Astrocyte of the spinal cord (primary cell): ENCODE measurements around the gene SRL.

ENCODE experiments used
- DNase-seq: peaks from one replicate; pipeline ENCODE4 v3.0.0; 2011; ENCODE audit warnings: low read depth, low spot score
- H3K4me3 ChIP-seq: 2 replicates; pipeline ENCODE4 v1.5.1; 2011; ENCODE audit warnings: low read depth, mild to moderate bottlenecking, low read length, moderate library complexity
- in situ Hi-C: cut with HindIII; loops from 2 replicates; pipeline ENCODE4 v1.10.0; 2017; ENCODE audit warnings: low sequenced_read_pairs
- TF ChIP-seq, protein P1 (sequence below): IDR thresholded peaks from 2 replicates; pipeline ENCODE4 v1.5.1; 2012; ENCODE audit warnings: low read depth, mild to moderate bottlenecking, low read length, inconsistent platforms

The SRL gene

DNA sequence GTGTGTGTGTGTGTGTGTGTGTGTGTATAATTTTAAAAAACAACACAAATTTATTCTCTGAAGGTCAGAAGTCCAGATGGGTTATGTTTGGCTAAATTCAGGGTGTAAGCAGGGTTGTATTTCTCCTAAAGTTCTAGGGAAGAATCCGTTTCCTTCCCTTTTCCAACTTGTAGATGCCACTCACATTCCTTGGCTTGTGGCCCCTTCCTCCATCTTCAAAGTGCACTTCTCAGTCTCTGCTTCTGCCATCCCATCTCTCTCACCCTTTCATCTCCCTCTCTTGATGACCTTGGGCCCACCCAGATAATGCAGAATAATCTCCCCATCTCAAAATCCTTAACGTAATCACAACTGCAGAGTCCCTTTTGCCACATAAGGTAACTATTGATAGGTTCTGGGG, 38.7 kb upstream of the SRL start:
- DNase-seq = no peak
- in situ Hi-C loops = no loop called here
- TF ChIP-seq, protein P1, sequence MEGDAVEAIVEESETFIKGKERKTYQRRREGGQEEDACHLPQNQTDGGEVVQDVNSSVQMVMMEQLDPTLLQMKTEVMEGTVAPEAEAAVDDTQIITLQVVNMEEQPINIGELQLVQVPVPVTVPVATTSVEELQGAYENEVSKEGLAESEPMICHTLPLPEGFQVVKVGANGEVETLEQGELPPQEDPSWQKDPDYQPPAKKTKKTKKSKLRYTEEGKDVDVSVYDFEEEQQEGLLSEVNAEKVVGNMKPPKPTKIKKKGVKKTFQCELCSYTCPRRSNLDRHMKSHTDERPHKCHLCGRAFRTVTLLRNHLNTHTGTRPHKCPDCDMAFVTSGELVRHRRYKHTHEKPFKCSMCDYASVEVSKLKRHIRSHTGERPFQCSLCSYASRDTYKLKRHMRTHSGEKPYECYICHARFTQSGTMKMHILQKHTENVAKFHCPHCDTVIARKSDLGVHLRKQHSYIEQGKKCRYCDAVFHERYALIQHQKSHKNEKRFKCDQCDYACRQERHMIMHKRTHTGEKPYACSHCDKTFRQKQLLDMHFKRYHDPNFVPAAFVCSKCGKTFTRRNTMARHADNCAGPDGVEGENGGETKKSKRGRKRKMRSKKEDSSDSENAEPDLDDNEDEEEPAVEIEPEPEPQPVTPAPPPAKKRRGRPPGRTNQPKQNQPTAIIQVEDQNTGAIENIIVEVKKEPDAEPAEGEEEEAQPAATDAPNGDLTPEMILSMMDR = no peak
- no peak overlapping the region for H3K4me3 ChIP-seq

DNA sequence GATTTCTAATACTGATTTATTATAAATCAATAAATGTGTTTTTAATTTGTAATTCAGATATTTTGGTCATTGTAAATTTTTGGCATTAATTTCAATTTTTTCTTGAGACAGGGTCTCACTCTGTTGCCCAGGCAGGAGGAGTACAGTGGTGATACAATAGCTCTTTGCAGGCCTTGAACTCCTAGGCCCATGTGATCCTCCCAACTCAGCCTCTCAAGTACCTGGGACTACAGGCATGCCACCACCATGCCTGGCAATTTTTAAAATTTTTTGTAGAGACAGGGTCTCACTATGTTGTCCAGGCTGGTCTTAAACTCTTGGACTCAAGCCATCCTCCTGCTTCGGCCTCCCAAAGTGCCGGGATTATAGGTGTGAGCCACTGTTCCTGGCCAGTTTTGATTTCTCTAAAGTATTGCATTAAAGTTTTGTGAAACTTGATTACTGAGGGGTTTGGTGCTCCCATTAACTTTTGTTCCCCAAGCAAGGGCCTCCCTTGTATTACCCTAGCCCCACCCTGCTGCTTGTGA, 36.2 kb upstream of the SRL start:
- H3K4me3 ChIP-seq = no peak overlapping the region
- in situ Hi-C loops = no loop called here
- TF ChIP-seq, protein P1 = no peak
- no peak for DNase-seq

DNA sequence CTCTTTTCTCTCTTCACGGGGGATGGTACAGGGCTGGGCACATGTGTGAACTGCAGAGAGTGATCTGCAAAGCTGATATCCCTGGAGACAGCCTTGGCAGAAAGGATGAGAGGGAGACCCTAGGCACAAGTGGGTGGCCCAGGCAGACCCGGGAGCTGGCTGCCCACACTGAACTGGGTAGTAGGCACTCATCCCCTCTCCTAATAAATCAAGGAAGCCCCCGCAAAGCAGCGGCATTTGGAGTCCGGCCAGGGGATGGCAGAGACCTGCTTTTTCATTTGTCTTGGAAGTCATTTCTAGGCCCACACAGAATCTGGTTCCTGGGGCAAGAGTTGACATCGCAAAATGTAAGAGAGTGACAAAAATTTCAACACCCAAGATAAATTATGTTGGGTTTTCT, 34.0 kb upstream of the SRL start:
- TF ChIP-seq, protein P1 = no peak
- in situ Hi-C loops = no loop called here
- no peak overlapping the region for H3K4me3 ChIP-seq
- no peak for DNase-seq

DNA sequence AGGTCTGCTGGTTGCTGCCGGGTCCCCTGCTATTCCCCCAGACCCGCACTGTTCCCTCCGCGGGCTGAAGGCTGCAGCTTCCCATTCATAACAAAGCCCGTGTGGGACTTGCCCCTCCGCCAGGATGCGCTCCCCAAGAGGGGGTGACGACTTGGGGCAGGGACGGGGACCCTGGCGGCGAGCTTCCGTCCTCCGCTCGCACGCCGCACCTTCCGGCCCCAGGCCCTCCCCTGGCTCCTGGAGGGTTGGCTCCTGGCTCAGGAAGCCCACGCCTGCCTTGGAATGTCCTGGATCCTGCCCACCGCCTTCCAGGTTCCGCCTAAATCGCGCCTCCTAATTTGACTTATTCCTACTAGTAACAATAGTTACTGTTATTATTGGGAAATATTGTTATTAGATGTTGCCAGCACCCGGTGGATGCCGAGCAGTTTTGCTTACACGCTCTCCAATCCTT, 32.0 kb upstream of the SRL start:
- peak overlapping the region; percentile 72 for H3K4me3 ChIP-seq
- TF ChIP-seq, protein P1 = peak; percentile 39
- DNase-seq = no peak
- in situ Hi-C loops = no loop called here

DNA sequence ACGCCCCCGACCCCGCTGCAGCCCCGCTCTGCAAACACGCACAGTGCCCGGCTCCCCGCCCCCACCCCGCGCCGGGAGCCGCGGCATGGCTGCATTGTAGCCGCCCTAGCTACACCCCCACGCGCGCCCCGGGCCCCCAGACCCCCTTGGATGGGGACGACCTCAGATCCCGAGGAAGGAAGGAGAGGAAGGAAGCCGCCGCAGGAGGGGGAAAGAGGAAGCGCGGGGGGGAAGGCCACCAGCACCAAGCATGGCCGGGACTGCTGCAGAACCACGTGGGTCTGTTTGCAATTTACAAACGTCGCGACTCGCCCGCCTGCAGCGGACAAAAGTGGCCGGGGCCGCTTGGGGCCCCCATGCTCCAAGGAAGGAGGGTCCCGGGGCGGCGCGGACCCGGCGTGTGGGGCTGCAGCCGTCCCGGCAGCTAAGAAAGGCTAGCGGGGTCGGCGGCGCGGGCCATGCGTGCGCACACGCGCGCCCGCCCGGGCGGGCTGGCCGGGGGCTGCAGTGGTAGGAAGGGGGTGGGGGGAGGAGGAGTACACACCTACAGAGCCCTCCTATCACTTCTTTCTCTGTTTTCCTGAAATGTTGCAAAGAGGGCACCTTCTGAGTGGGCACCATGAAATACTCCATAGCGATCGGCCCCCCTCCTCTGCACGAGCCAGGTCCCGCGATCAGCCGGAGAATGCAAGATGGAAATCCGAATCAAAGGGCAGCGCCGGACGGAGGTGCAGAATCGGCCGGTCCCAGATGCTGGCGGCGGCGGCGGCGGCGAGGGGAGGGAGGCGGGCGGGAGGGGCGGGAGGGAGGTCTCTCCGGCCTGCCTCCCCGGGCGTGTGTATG, 30.5 kb upstream of the SRL start:
- peak; percentile 40 for DNase-seq
- H3K4me3 ChIP-seq = peak overlapping the region; percentile 72
- in situ Hi-C loops = no loop called here
- TF ChIP-seq, protein P1 = no peak

DNA sequence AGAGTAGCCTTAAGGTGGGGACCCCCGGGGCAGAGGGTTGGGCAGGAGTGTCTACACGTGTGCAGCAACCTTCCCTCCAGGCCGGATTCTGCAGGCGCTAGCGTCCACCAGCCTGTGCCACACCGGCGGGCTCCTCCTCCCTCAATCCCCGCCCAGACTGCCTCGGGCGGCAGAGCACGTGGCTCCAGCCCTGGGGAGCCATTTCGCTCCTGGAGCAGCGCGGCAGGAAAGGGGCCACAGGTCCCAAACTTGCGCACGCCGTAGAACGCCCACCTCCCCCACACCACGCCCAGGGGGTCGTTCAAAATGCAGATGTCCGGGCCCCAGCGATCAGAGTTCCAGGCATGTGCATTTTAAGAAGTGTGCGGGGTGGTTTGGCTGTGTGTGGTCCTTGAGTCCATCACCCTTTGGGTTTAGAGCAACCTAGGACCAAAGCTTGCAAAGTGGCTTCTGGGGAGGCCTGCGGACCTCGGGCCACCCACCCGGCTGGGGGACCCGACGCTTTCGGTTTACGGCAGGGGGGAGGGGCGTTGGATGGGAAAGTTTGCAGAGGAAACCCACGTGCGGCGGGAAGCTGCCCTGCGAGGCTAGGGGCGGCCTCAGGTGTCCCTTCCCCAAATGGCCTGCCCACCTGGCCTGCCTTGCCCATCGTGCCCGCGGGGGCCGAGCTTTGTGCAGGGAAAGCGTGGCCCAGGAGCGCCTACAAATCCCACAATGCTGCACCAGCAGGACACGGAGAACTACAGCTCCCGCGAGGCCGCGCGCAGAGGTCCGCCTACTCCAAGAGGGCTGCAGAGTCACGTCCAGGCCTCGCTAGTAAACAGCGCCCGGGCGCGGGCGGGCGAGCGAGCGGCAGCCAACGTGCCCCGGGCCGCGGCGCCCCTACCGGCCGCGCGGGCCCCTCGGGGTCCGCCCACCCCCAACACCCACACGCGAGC, 29.6 kb upstream of the SRL start:
- H3K4me3 ChIP-seq = peak overlapping the region; percentile 72
- in situ Hi-C loops = no loop called here
- peak; percentile 92 for DNase-seq
- TF ChIP-seq, protein P1 = no peak
